Fibroblast of the aortic adventitia (primary cell): ENCODE results near the gene FSTL4. TPM values are rescaled to one million over a fixed set of nuclear protein-coding genes. Genes with fewer than 3 reads are reported as not detected.

Experiments used
- DNase-seq: peaks from one replicate; pipeline ENCODE4 v3.0.0-alpha.2; 2010; ENCODE audit warnings: low read depth
- H3K4me3 ChIP-seq: 2 replicates; pipeline ENCODE4 v1.5.1; 2011; ENCODE audit warnings: low read depth, mild to moderate bottlenecking, control low read depth, low read length, moderate library complexity
- CTCF ChIP-seq: IDR thresholded peaks from 2 replicates; pipeline ENCODE4 v1.5.1; 2011; ENCODE audit warnings: mild to moderate bottlenecking, low read length, control low read depth, inconsistent platforms; ENCODE audit not compliant: insufficient read depth
- total RNA-seq: library from RNA; depleted of rRNA; stranded (reverse); fragments of >200 nt; gene quantifications from 2 replicates; pipeline ENCODE4 v1.2.3, GENCODE V29; 2012; ENCODE audit warnings: low replicate concordance

FSTL4 gene
- total RNA-seq, 1 donor: not detected

- DNase-seq: no peak
- no peak for TF ChIP-seq CTCF
Observed at GRCh38 chr5:133652951-133653759, 40.8 kb upstream of the FSTL4 start.

GRCh38 chr5:133644000-133644865, 31.9 kb upstream of the FSTL4 start:
- no peak overlapping the region for H3K4me3 ChIP-seq
- no peak for TF ChIP-seq CTCF
- DNase-seq: no peak

More at GRCh38 chr5:133652951-133653759, 40.8 kb upstream of the FSTL4 start:
- no peak overlapping the region for H3K4me3 ChIP-seq

- H3K4me3 ChIP-seq: no peak overlapping the region
- TF ChIP-seq CTCF: no peak
- no peak for DNase-seq
Observed at GRCh38 chr5:133643365-133643764, 31.0 kb upstream of the FSTL4 start.

- H3K4me3 ChIP-seq: no peak overlapping the region
- no peak for DNase-seq
- TF ChIP-seq CTCF: no peak
Observed at GRCh38 chr5:133642153-133642722, 29.9 kb upstream of the FSTL4 start.

GRCh38 chr5:133641683-133642082, 29.3 kb upstream of the FSTL4 start:
- no peak for DNase-seq
- no peak for TF ChIP-seq CTCF
- no peak overlapping the region for H3K4me3 ChIP-seq

GRCh38 chr5:133639850-133640528, 27.6 kb upstream of the FSTL4 start:
- H3K4me3 ChIP-seq: no peak overlapping the region
- DNase-seq: no peak
- TF ChIP-seq CTCF: no peak
